Caco-2 (cell line): Measurements from ENCODE around the gene SFXN2. TPM values are rescaled to one million over a fixed set of nuclear protein-coding genes. Genes with fewer than 3 reads are reported as not detected.

ENCODE experiments used
- BruUV-seq: library from RNA; stranded (reverse); fragments of 400-500 nt; replicated peaks from 2 replicates; lab custom pipeline; 2021; lab: Mats Ljungman, UMichigan
- CTCF ChIA-PET: fragments of 300-600 bp; sonication (Branson Sonifier 250); formaldehyde crosslinking; loops from one replicate; lab custom pipeline; 2022; ENCODE audit warnings: antibody characterized with exemption; lab: Charles Lee
- POLR2A ChIA-PET: fragments of 300-600 bp; sonication (Branson Sonifier 250); formaldehyde crosslinking; loops from one replicate; lab custom pipeline; 2022; ENCODE audit warnings: antibody characterized with exemption; lab: Charles Lee
- DNase-seq, 2 experiments: peaks; one replicate each; pipeline versions ENCODE4 v3.0.0 to v3.0.0-alpha.2; 2020 to 2022
- H3K27me3 ChIP-seq: replicated peaks from 2 replicates; pipeline ENCODE4 v1.6.0; 2011; ENCODE audit warnings: low read length; ENCODE audit not compliant: control insufficient read depth, insufficient read depth
- H3K36me3 ChIP-seq: 2 replicates; pipeline ENCODE4 v1.5.1; 2011; ENCODE audit warnings: low read length; ENCODE audit not compliant: control insufficient read depth, insufficient read depth
- H3K4me1 ChIP-seq: fragments of 250-450 bp; sonication (Bioruptor Pico); 2 replicates; pipeline ENCODE4 v1.5.1; 2020; ENCODE audit warnings: mild to moderate bottlenecking
- H3K4me3 ChIP-seq: 2 replicates; pipeline ENCODE4 v1.5.1; 2011; ENCODE audit warnings: low read depth, mild to moderate bottlenecking, control low read depth, low read length
- H3K9me3 ChIP-seq: fragments of 250-450 bp; sonication (Bioruptor Pico); 2 replicates; pipeline ENCODE4 v1.5.1; 2020; ENCODE audit warnings: mild to moderate bottlenecking, moderate library complexity
- H3K27ac Mint-ChIP-seq: one replicate; pipeline ENCODE4 v1.8.0; 2022; ENCODE audit warnings: mixed read lengths; ENCODE audit not compliant: unreplicated experiment
- H3K27me3 Mint-ChIP-seq: one replicate; pipeline ENCODE4 v1.8.0; 2022; ENCODE audit warnings: mixed read lengths; ENCODE audit not compliant: insufficient read depth, unreplicated experiment
- H3K36me3 Mint-ChIP-seq: one replicate; pipeline ENCODE4 v1.8.0; 2022; ENCODE audit warnings: mild to moderate bottlenecking, mixed read lengths; ENCODE audit not compliant: insufficient read depth, unreplicated experiment
- H3K4me1 Mint-ChIP-seq: one replicate; pipeline ENCODE4 v1.8.0; 2022; ENCODE audit warnings: low read depth, mixed read lengths; ENCODE audit not compliant: unreplicated experiment
- H3K4me3 Mint-ChIP-seq: one replicate; pipeline ENCODE4 v1.8.0; 2022; ENCODE audit warnings: mild to moderate bottlenecking, moderate library complexity, mixed read lengths; ENCODE audit not compliant: unreplicated experiment
- H3K9me3 Mint-ChIP-seq: one replicate; pipeline ENCODE4 v1.8.0; 2022; ENCODE audit warnings: mixed read lengths; ENCODE audit not compliant: unreplicated experiment
- CTCF ChIP-seq, 2 experiments: fragments of 200-600 bp in 1 of 2; IDR thresholded peaks; 1 replicate in 1 of 2; 2 replicates in 1 of 2; pipeline versions ENCODE4 v1.5.1 to v1.8.0; 2011 to 2022; ENCODE audit warnings: antibody characterized with exemption in 1 of 2, control low read depth in 1 of 2, inconsistent platforms in 1 of 2, low read depth in 1 of 2, low read length in 1 of 2, mild to moderate bottlenecking in 1 of 2, moderate library complexity in 1 of 2; ENCODE audit not compliant: insufficient read depth in 1 of 2, severe bottlenecking in 1 of 2, unreplicated experiment in 1 of 2
- intact Hi-C: fragments of 100-400 bp; cut with micrococcal nuclease; formaldehyde crosslinking; loops from one replicate; pipeline ENCODE4 v1.10.0; 2022; ENCODE audit not compliant: unreplicated experiment
- total RNA-seq: library from RNA; stranded (reverse); gene quantifications from 2 replicates; pipeline ENCODE4 v1.2.3, GENCODE V29; 2022

SFXN2 gene
- total RNA-seq, 1 experiment from 2014 or later, result 40.0 TPM

- DNase-seq, result no peak
- H3K27me3 Mint-ChIP-seq, result no peaks in the 10 kb centered on the region
- no peaks in the 10 kb centered on the region for H3K9me3 Mint-ChIP-seq
- no peak for TF ChIP-seq CTCF (IDR thresholded peaks at IDR 0.05; ENCODE audit: insufficient read depth in 1 of 2, low read depth in 1 of 2, low read length in 1 of 2, severe bottlenecking in 1 of 2, unreplicated experiment in 1 of 2)
- POLR2A ChIA-PET, result no interaction called here
- intact Hi-C loops, result no loop called here
- H3K4me3 ChIP-seq, result no peak overlapping the region
- H3K36me3 Mint-ChIP-seq, result peaks cover 7% of the 10 kb centered on the region
- H3K4me1 ChIP-seq, result peaks cover 53% of the 10 kb centered on the region
- H3K4me3 Mint-ChIP-seq, result no peak overlapping the region
- no peaks in the 10 kb centered on the region for H3K27me3 ChIP-seq
- CTCF ChIA-PET, result no interaction called here
- H3K9me3 ChIP-seq, result no peaks in the 10 kb centered on the region
- no peak overlapping the region for H3K27ac Mint-ChIP-seq
- peaks cover 27% of the 10 kb centered on the region for H3K4me1 Mint-ChIP-seq
- no peaks in the 10 kb centered on the region for H3K36me3 ChIP-seq
- no TSS peak for BruUV-seq
Observed at GRCh38 chr10:102780527-102780808, 66.0 kb downstream of the SFXN2 start.

- H3K9me3 ChIP-seq, result no peaks in the 10 kb centered on the region
- ChIA-PET POLR2A (no interaction called here), CTCF (interaction anchor here (0.6 kb wide), 1 partner anchor 136 kb away, joined by 3 read pairs; no protein-coding TSS in a partner anchor)
- H3K27me3 ChIP-seq, result no peaks in the 10 kb centered on the region
- BruUV-seq, result no TSS peak
- no peaks in the 10 kb centered on the region for H3K36me3 ChIP-seq
- H3K4me1 ChIP-seq, result peaks cover 45% of the 10 kb centered on the region
- Mint-ChIP-seq H3K4me3 (no peak overlapping the region), H3K4me1 (peaks cover 18% of the 10 kb centered on the region), H3K27ac (no peak overlapping the region), H3K9me3 (no peaks in the 10 kb centered on the region), H3K36me3 (peaks cover 14% of the 10 kb centered on the region), H3K27me3 (no peaks in the 10 kb centered on the region)
- intact Hi-C loops, result no loop called here
- no peak for DNase-seq
- TF ChIP-seq CTCF (IDR thresholded peaks at IDR 0.05; ENCODE audit: insufficient read depth in 1 of 2, low read depth in 1 of 2, low read length in 1 of 2, severe bottlenecking in 1 of 2, unreplicated experiment in 1 of 2), result no peak
- no peak overlapping the region for H3K4me3 ChIP-seq
Observed at GRCh38 chr10:102781090-102781920, 66.9 kb downstream of the SFXN2 start.

- Histone ChIP-seq H3K27me3 (no peaks in the 10 kb centered on the region), H3K9me3 (no peaks in the 10 kb centered on the region), H3K4me1 (peaks cover 37% of the 10 kb centered on the region), H3K36me3 (no peaks in the 10 kb centered on the region), H3K4me3 (no peak overlapping the region)
- POLR2A ChIA-PET, result no interaction called here
- Mint-ChIP-seq H3K27ac (no peak overlapping the region), H3K27me3 (no peaks in the 10 kb centered on the region), H3K36me3 (peaks cover 14% of the 10 kb centered on the region), H3K4me1 (peaks cover 15% of the 10 kb centered on the region), H3K4me3 (no peak overlapping the region), H3K9me3 (no peaks in the 10 kb centered on the region)
- TF ChIP-seq CTCF (IDR thresholded peaks at IDR 0.05; ENCODE audit: insufficient read depth in 1 of 2, low read depth in 1 of 2, low read length in 1 of 2, severe bottlenecking in 1 of 2, unreplicated experiment in 1 of 2), result no peak
- intact Hi-C loops, result no loop called here
- DNase-seq, result no peak
- CTCF ChIA-PET, result no interaction called here
- no TSS peak for BruUV-seq
Observed at GRCh38 chr10:102781921-102782557, 67.6 kb downstream of the SFXN2 start.
